OCI-LY3 (cell line): ENCODE measurements around the gene ACACA.

Experiments used
- EZH2phosphoT487 ChIP-seq: fragments of 200-600 bp; shearing (Covaris generic); IDR thresholded peaks from 2 replicates; pipeline ENCODE4 v1.6.1; 2018; ENCODE audit warnings: antibody characterized with exemption, mixed run types, low read depth
- TF ChIP-seq, protein P1 (sequence below): fragments of 200-600, 300-600 bp; sonication (generic); IDR thresholded peaks from 2 replicates; pipeline ENCODE4 v1.5.1; 2014; ENCODE audit warnings: antibody characterized with exemption, low read length, low read depth

DNA sequence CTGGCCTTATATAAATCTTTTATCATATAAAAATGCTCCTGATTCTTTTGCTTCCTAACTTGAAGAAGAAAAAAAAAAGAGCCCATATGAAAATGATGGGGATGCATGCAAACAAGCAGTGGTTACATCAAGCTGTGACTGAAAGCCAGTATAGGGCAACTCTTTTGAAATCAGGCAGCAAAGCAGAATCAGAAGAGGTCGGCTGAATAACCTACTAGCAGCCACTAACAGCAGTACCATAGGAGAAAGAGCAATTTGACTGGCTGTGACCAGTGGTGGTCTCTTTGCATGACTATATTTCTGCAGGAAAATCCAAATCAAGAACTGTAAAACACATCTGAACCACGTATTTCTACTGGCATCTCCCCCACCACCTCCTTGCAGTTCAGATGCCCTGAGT is 192.7 kb downstream of the ACACA start:
- TF ChIP-seq, protein P1, sequence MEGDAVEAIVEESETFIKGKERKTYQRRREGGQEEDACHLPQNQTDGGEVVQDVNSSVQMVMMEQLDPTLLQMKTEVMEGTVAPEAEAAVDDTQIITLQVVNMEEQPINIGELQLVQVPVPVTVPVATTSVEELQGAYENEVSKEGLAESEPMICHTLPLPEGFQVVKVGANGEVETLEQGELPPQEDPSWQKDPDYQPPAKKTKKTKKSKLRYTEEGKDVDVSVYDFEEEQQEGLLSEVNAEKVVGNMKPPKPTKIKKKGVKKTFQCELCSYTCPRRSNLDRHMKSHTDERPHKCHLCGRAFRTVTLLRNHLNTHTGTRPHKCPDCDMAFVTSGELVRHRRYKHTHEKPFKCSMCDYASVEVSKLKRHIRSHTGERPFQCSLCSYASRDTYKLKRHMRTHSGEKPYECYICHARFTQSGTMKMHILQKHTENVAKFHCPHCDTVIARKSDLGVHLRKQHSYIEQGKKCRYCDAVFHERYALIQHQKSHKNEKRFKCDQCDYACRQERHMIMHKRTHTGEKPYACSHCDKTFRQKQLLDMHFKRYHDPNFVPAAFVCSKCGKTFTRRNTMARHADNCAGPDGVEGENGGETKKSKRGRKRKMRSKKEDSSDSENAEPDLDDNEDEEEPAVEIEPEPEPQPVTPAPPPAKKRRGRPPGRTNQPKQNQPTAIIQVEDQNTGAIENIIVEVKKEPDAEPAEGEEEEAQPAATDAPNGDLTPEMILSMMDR, result no peak
- TF ChIP-seq EZH2phosphoT487, result no peak
